Colonic mucosa (tissue), 4 donors: Measurements from ENCODE around the gene MARCKSL1. TPM values are rescaled to one million over a fixed set of nuclear protein-coding genes. Genes with fewer than 3 reads are reported as not detected.

Experiments
- DNase-seq: peaks from one replicate; pipeline ENCODE4 v3.0.0-alpha.2; 2020
- H3K27ac ChIP-seq: fragments of 200-600 bp; one replicate; pipeline ENCODE4 v1.8.0; 2021
- H3K27me3 ChIP-seq: fragments of 200-600 bp; one replicate; pipeline ENCODE4 v1.8.0; 2021
- H3K36me3 ChIP-seq: fragments of 200-600 bp; one replicate; pipeline ENCODE4 v1.8.0; 2021
- H3K4me1 ChIP-seq: fragments of 200-600 bp; one replicate; pipeline ENCODE4 v1.8.0; 2021; ENCODE audit warnings: mild to moderate bottlenecking
- H3K4me3 ChIP-seq: fragments of 200-600 bp; one replicate; pipeline ENCODE4 v1.8.0; 2021
- H3K9ac ChIP-seq, 2 donors: one replicate each; pipeline ENCODE4 v1.7.0; 2013; ENCODE audit warnings: control low read depth in 2 of 2, low read depth in 2 of 2, low read length in 2 of 2
- H3K9me3 ChIP-seq: fragments of 200-600 bp; one replicate; pipeline ENCODE4 v1.8.0; 2021
- CTCF ChIP-seq: fragments of 200-600 bp; IDR thresholded peaks from one replicate; pipeline ENCODE4 v1.8.0; 2022; ENCODE audit warnings: antibody characterized with exemption, mild to moderate bottlenecking
- intact Hi-C: fragments of 100-400 bp; cut with DNase I; formaldehyde crosslinking; loops from one replicate; pipeline ENCODE4 v1.14.1; 2022
- total RNA-seq, 2 donors: library from RNA; stranded (reverse); fragmentation: NEBNext Ultra II Directional in 1 of 2; extraction: Animal tissue kit (Norgen Biotek cat#: 25700) in 1 of 2; gene quantifications; one replicate each; pipeline ENCODE4 v1.2.1, GENCODE V29; 2021
- donor health status: healthy.
- donor health status: DM: no; HTN: no; CAD: no.
- donor health status: DM: no; HTN: no; CAD: no.

Gene MARCKSL1
- total RNA-seq, 2 donors from 2014 or later: 174 to 199 TPM

DNA sequence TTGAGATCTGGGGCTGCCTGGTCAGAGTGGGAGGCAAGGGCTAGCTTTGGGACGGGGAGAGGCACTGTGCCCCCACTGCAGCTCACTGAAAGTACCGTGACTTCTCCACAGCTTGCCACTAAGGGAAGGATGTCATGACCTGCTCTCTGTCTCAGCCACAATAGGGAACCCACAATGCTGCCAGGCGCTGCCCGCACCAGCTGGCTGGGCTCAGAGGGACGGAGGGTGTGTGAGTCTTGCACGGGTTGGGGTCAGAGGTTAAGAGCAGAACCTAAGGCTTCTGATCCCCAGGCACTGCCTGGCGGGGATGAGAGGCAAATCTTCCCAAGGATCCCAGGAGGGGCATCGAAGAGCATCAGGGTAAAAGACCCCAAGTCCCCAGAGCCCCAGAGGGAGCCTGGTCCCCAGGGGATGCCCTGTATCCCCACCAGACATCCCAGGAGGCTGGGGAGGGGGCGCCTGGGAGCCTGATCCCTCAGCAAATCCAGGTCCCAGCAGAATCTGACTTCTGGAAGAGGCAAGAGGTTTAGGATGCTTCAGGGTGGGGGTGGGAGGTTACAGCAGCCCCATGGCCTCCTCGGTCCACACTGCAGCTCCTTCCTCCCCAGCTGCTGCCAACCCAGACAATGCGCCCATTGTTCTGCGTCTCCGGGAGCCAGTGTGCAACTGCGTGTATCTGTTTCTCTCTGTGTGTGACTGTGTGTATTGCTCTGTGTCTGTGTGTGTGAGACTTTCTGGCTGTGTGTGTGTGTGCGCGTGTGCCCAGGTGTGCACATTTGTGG, 2.0 kb upstream of the MARCKSL1 start:
- H3K27ac ChIP-seq: peak overlapping the region; percentile 44
- intact Hi-C loops: loop anchor here (10.0 kb wide), 1 partner anchor 93 kb away; the partner anchor contains the start of gene FAM167B

DNA sequence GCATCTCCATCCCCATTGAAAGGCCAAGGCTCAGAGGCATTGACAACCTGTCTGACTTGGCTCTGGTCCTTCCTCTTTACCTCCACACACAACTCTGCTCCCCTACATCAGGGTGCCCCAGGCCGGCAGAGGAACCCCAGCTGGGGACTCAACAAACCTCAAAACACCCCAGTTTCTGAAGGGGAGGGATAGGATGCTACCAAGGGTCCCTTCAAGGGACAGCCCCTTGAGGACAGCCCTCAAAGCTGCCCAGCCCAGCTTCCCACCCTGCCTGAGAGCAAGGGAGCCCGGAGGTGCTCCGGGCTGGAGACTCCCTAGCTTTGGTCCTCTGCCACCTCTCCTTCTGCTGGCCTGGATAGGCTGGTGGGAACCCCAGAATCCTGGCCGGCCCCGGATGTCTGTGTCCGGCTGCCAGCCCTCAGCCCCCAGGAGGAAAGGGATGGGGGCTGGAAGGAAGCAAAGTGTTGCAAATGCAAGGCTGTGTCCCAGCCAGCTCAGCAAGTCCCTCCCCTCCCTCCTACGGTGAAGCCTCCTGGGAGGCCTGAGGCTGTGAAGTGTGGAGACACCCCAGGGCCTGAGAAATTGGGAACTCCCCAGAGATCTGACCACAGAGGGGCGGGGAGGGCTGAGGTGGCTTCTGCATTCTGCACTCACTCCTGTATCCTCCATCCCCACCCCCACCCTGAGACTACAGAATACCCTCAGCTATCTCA, 1.1 kb upstream of the MARCKSL1 start:
- DNase-seq: no peak
- intact Hi-C loops: loop anchor here (10.0 kb wide), 1 partner anchor 92 kb away; the partner anchor contains the start of gene FAM167B

More for the DNA sequence above, 2.0 kb upstream of the MARCKSL1 start:
- peaks cover 30% of the 10 kb centered on the region for H3K4me1 ChIP-seq
- no peak for TF ChIP-seq CTCF
- peak overlapping the region in 1 of 2 donors; percentile 48 for H3K9ac ChIP-seq
- DNase-seq: peak; percentile 64
- H3K36me3 ChIP-seq: no peaks in the 10 kb centered on the region
- no peaks in the 10 kb centered on the region for H3K27me3 ChIP-seq
- no peaks in the 10 kb centered on the region for H3K9me3 ChIP-seq
- no peak overlapping the region for H3K4me3 ChIP-seq

DNA sequence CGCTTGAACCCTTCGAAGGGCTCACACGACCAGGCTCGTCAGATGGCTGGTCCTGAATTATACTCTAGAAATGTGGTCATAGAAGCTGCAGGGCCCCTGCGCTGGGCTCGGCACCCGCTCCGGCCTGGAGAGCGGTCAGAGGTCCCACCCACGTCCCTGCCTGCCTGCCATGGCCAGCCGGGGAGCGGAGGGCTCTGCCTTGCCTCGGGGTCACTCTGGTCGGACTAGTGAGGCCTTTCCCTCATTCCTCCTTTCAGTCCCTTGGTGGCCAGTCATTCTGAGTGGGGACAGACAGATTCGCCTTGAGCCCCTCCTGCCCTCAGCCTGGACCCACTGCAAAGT, 529 bp upstream of the MARCKSL1 start:
- Histone ChIP-seq H3K4me1 (peaks cover 36% of the 10 kb centered on the region), H3K27me3 (no peaks in the 10 kb centered on the region), H3K36me3 (peaks cover 8% of the 10 kb centered on the region), H3K27ac (no peak overlapping the region), H3K9me3 (no peaks in the 10 kb centered on the region), H3K9ac (peak overlapping the region; percentile 3 to 52), H3K4me3 (peak overlapping the region; percentile 68)
- DNase-seq: no peak
- TF ChIP-seq CTCF: no peak
- intact Hi-C loops: loop anchor here (10.0 kb wide), 1 partner anchor 92 kb away; the partner anchor contains the start of gene FAM167B

More for the DNA sequence above, 1.1 kb upstream of the MARCKSL1 start:
- H3K27me3 ChIP-seq: no peaks in the 10 kb centered on the region
- H3K4me1 ChIP-seq: peaks cover 36% of the 10 kb centered on the region
- H3K36me3 ChIP-seq: peaks cover 8% of the 10 kb centered on the region
- H3K9me3 ChIP-seq: no peaks in the 10 kb centered on the region
- no peak overlapping the region for H3K4me3 ChIP-seq
- peak overlapping the region in 1 of 2 donors; percentile 3 for H3K9ac ChIP-seq
- TF ChIP-seq CTCF: no peak
- H3K27ac ChIP-seq: no peak overlapping the region

GRCh38 chr1:32335535-32335789, 571 bp downstream of the MARCKSL1 start:
- TF ChIP-seq CTCF: no peak
- Histone ChIP-seq H3K27ac (peak overlapping the region; percentile 56), H3K9me3 (no peaks in the 10 kb centered on the region), H3K4me3 (peak overlapping the region; percentile 68), H3K9ac (peak overlapping the region; percentile 70 to 92), H3K4me1 (peaks cover 36% of the 10 kb centered on the region), H3K36me3 (peaks cover 8% of the 10 kb centered on the region), H3K27me3 (no peaks in the 10 kb centered on the region)
- DNase-seq: no peak
- intact Hi-C loops: loop anchor here (10.0 kb wide), 1 partner anchor 91 kb away; the partner anchor contains the start of gene FAM167B

DNA sequence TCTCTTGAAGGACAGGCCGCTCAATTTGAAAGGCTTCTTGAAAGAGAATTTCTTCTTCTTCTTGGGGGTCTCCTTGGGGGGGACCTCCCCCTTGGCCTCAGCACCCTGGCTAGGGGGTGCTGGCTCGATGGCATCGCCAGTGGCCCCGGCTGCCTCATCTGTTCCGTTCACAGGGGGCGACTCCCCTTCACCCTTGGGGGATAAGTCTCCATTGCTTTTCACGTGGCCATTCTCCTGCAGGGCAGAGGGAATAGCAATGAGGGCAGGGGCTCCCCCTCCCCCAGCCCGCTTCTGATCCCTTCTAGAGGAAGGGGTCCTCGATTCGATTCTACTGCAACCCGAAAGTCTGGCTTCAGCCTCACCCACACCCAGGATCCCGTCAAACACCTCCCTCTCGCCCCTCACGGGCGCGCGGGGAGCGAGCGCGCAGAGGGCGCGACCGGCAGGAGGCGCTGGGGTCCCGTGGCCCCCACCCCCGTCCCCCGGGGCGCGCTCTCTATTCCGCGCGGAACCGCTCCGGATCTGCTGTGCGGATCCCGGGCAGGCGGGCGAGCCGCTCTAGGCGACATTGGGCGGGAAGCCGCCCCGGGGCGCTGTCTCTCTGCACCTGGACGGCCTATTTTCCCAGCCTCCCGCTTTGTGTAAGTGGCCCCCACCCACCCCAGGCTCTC, 1.0 kb downstream of the MARCKSL1 start:
- Histone ChIP-seq H3K9me3 (no peaks in the 10 kb centered on the region), H3K27ac (peak overlapping the region; percentile 56), H3K36me3 (peaks cover 8% of the 10 kb centered on the region), H3K9ac (peak overlapping the region; percentile 70 to 92), H3K4me1 (peaks cover 36% of the 10 kb centered on the region), H3K4me3 (peak overlapping the region; percentile 68), H3K27me3 (no peaks in the 10 kb centered on the region)
- peak; percentile 54 for DNase-seq
- TF ChIP-seq CTCF: peak; percentile 73
- intact Hi-C loops: loop anchor here (10.0 kb wide), 1 partner anchor 90 kb away; the partner anchor contains the start of gene FAM167B
